Measurements from ENCODE around the gene OR9Q2.

GRCh38 chr11:58222721-58223120 is 33.9 kb downstream of the OR9Q2 start:
- TF ChIP-seq CTCF (IDR thresholded peaks at IDR 0.05) (no peak), EZH2 (IDR thresholded peaks at IDR 0.05; ENCODE audit: borderline replicate concordance, insufficient read depth, low read depth, low read length, poor library complexity, severe bottlenecking) (no peak)
